Adrenal gland (tissue), 5 donors: ENCODE data around the gene GRIA4.

ENCODE experiments used
- POLR2A ChIP-seq, 2 donors: fragments of 450-650 bp; IDR thresholded peaks; one replicate each; pipeline ENCODE4 v1.6.1; 2017; ENCODE audit warnings: antibody characterized with exemption in 2 of 2, mild to moderate bottlenecking in 2 of 2, moderate library complexity in 1 of 2
- TF ChIP-seq, protein P1 (sequence below), 6 experiments: fragments of 450-650 bp in 4 of 6; fragments of 200-600 bp in 2 of 6; sonication (generic) in 1 of 6; IDR thresholded peaks; 1 replicate in 5 of 6; 2 replicates in 1 of 6; pipeline versions ENCODE4 v1.5.1 to v1.8.0; 2016 to 2021; ENCODE audit warnings: antibody characterized with exemption in 6 of 6, mild to moderate bottlenecking in 2 of 6, moderate library complexity in 1 of 6
- donor health status: DM: no; HTN: no; CAD: no.

DNA sequence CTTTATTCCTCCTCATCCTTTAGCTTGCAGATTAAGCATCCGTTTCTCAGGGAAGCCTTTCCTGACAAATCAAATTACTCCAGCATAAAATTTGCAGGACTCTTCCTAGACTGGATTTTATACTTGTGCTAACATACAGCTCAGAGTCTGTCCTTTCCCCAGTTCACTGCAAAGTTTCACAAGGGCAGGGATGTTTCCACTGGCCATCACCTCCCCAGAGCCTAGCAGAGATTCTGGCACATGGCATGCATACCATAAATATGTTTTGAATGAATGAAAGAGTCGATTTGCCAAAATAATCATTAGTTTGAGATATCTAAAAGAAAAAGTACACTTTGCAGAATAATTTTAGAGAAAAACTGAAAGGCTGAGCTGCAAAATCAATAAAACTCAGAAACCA is 401.6 kb downstream of the GRIA4 start:
- TF ChIP-seq, protein P1, sequence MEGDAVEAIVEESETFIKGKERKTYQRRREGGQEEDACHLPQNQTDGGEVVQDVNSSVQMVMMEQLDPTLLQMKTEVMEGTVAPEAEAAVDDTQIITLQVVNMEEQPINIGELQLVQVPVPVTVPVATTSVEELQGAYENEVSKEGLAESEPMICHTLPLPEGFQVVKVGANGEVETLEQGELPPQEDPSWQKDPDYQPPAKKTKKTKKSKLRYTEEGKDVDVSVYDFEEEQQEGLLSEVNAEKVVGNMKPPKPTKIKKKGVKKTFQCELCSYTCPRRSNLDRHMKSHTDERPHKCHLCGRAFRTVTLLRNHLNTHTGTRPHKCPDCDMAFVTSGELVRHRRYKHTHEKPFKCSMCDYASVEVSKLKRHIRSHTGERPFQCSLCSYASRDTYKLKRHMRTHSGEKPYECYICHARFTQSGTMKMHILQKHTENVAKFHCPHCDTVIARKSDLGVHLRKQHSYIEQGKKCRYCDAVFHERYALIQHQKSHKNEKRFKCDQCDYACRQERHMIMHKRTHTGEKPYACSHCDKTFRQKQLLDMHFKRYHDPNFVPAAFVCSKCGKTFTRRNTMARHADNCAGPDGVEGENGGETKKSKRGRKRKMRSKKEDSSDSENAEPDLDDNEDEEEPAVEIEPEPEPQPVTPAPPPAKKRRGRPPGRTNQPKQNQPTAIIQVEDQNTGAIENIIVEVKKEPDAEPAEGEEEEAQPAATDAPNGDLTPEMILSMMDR (IDR thresholded peaks at IDR 0.05): no peak
- no peak for TF ChIP-seq POLR2A (IDR thresholded peaks at IDR 0.05)
